HepG2 (cell line): ENCODE measurements around the gene PEX12. TPM values are rescaled to one million over a fixed set of nuclear protein-coding genes. Genes with fewer than 3 reads are reported as not detected.

Source experiments
- ATAC-seq: fragments of 200-7000 bp; cut with Tn5 transposase; 3 replicates; pipeline ENCODE4 v1.9.1; 2020; ENCODE audit warnings: mild to moderate bottlenecking, moderate library complexity
- BruUV-seq: library from RNA; stranded (reverse); fragments of 400-500 nt; replicated peaks from 2 replicates; lab custom pipeline; 2021; lab: Mats Ljungman, UMichigan
- CTCF ChIA-PET: fragments of 300-600 bp; formaldehyde crosslinking; extraction: SDS; loops from one replicate; lab custom pipeline; 2021; ENCODE audit warnings: low total read pairs, inconsistent platforms, low intra/inter-chr PET ratio; lab: Yijun Ruan, JAX
- POLR2A ChIA-PET: fragments of 350-600 bp; sonication (Branson Sonifier 250); formaldehyde crosslinking; loops from one replicate; lab custom pipeline; 2020; ENCODE audit warnings: antibody characterized with exemption, inconsistent platforms; lab: Yijun Ruan, JAX
- DNase-seq: peaks from one replicate; pipeline ENCODE4 v3.0.0-alpha.2; 2015; ENCODE audit warnings: low spot score
- FAIRE-seq: peaks from 3 replicates; lab custom pipeline; 2011; peaks lifted over from hg19 to GRCh38; lab: Jason Lieb, UNC
- H2AFZ ChIP-seq: one replicate; pipeline ENCODE4 v1.6.1; 2011; ENCODE audit warnings: low read length, inconsistent platforms
- H3K27ac ChIP-seq: fragments of 300-600 bp; 3 replicates; pipeline ENCODE4 v1.8.0; 2011; ENCODE audit warnings: mixed run types, mild to moderate bottlenecking, mixed read lengths, low read length, inconsistent platforms; ENCODE audit not compliant: insufficient read depth; ENCODE audit errors: extremely low read length
- H3K27me3 ChIP-seq, 2 experiments: fragments of 200-600 bp in 1 of 2; 2 replicates in 1 of 2; 3 replicates in 1 of 2; pipeline versions ENCODE4 v1.6.0 to v1.8.0; 2011; ENCODE audit warnings: low read length in 2 of 2, mild to moderate bottlenecking in 2 of 2, moderate library complexity in 2 of 2, inconsistent platforms in 1 of 2; ENCODE audit not compliant: insufficient read depth in 2 of 2, control insufficient read depth in 1 of 2
- H3K36me3 ChIP-seq, 2 experiments: fragments of 200-600 bp in 1 of 2; replicated peaks in 1 of 2; 2 replicates in 1 of 2; 3 replicates in 1 of 2; pipeline versions ENCODE4 v1.5.1 to v1.8.0; 2011; ENCODE audit warnings: low read length in 2 of 2, inconsistent platforms in 1 of 2; ENCODE audit not compliant: insufficient read depth in 2 of 2, control insufficient read depth in 1 of 2
- H3K4me1 ChIP-seq: 2 replicates; pipeline ENCODE4 v1.5.1; 2012; ENCODE audit warnings: low read length, inconsistent platforms; ENCODE audit not compliant: insufficient read depth
- H3K4me2 ChIP-seq: 2 replicates; pipeline ENCODE4 v1.6.0; 2011; ENCODE audit warnings: low read depth, low read length, inconsistent platforms
- H3K4me3 ChIP-seq, 3 experiments: fragments of 200-600 bp in 1 of 3; sonication (generic), shearing (Covaris generic) in 1 of 3; replicated peaks in 1 of 3; 2 replicates each; pipeline ENCODE4 v1.5.1; 2011 to 2016; ENCODE audit warnings: low read length in 3 of 3, inconsistent platforms in 2 of 3, low read depth in 2 of 3, mild to moderate bottlenecking in 2 of 3, control low read depth in 1 of 3, mixed read lengths in 1 of 3; ENCODE audit not compliant: insufficient read depth in 1 of 3
- H3K79me2 ChIP-seq: one replicate; pipeline ENCODE4 v1.6.1; 2011; ENCODE audit warnings: low read length, inconsistent platforms; ENCODE audit not compliant: insufficient read depth
- H3K9ac ChIP-seq: 2 replicates; pipeline ENCODE4 v1.6.0; 2011; ENCODE audit warnings: mild to moderate bottlenecking, low read depth, low read length, inconsistent platforms; ENCODE audit not compliant: insufficient read depth
- H3K9me3 ChIP-seq: 2 replicates; pipeline ENCODE4 v1.5.1; 2012; ENCODE audit warnings: mild to moderate bottlenecking, low read length
- H4K20me1 ChIP-seq: 2 replicates; pipeline ENCODE4 v1.6.0; 2011; ENCODE audit warnings: inconsistent platforms, mild to moderate bottlenecking, low read length, moderate library complexity; ENCODE audit not compliant: insufficient read depth
- CREB1 ChIP-seq, 2 experiments: fragments of 450-650 bp in 1 of 2; IDR thresholded peaks; 2 replicates each; pipeline ENCODE4 v1.6.1; 2016 to 2017; ENCODE audit warnings: control low read depth in 1 of 2, mild to moderate bottlenecking in 1 of 2, missing compliant biosample characterization in 1 of 2, missing genetic modification characterization in 1 of 2
- MED8 ChIP-seq: sonication (generic); formaldehyde crosslinking; IDR thresholded peaks from 2 replicates; pipeline ENCODE4 v1.8.1; 2023; ENCODE audit warnings: mild to moderate bottlenecking, missing genetic modification reagents; ENCODE audit not compliant: insufficient replicate concordance
- PLSCR1 ChIP-seq: sonication (generic); formaldehyde crosslinking; IDR thresholded peaks from 2 replicates; pipeline ENCODE4 v1.5.0; 2020; ENCODE audit warnings: missing genetic modification reagents, mild to moderate bottlenecking, borderline replicate concordance
- ZNF276 ChIP-seq: sonication (generic); formaldehyde crosslinking; IDR thresholded peaks from 2 replicates; pipeline ENCODE4 v1.4.0; 2020; ENCODE audit warnings: mild to moderate bottlenecking, low read depth, missing genetic modification reagents
- WGBS: methylation state at CpG from one replicate; pipeline ENCODE4 v1.1.6; 2017; ENCODE audit warnings: low lambda C conversion rate; 5-methylcytosine and 5-hydroxymethylcytosine counted together
- in situ Hi-C: cut with HindIII; loops from 2 replicates; pipeline ENCODE4 v1.10.0; 2017; ENCODE audit warnings: low pct_unique_long_range_greater_than_20kb; ENCODE audit not compliant: extremely low pct_ligation_motif_present
- intact Hi-C: fragments of 100-400 bp; cut with micrococcal nuclease; formaldehyde crosslinking; loops from one replicate; pipeline ENCODE4 v1.10.0; 2022; ENCODE audit not compliant: unreplicated experiment
- polyA plus RNA-seq, 8 experiments: library from polyadenylated mRNA; depleted of rRNA in 3 of 8; stranded (reverse) in 7 of 8; unstranded in 1 of 8; fragments of >200 nt; fragmentation: Illumina TruSeq in 4 of 8; extraction: Trizol in 4 of 8; gene quantifications; 2 replicates each; pipeline versions ENCODE4 v1.2.1 to v1.2.3, GENCODE V29; 2011 to 2016; ENCODE audit warnings: low read depth in 4 of 8, missing spikeins in 1 of 8, mixed read lengths in 1 of 8; ENCODE audit not compliant: insufficient read depth in 1 of 8
- total RNA-seq, 5 experiments: library from RNA; depleted of rRNA; stranded (reverse); fragments of >200 nt; fragmentation: Illumina TruSeq; extraction: Trizol; gene quantifications; 2 replicates each; pipeline ENCODE4 v1.2.3, GENCODE V29; 2016; ENCODE audit warnings: low read depth in 1 of 5

The PEX12 gene
- total and polyA plus RNA-seq, 2 of the 13 experiments (the other 11 are each of a cell fraction or from before 2014, with no cell fraction given) = 5.1 to 11.9 TPM

GRCh38 chr17:35548978-35549377 lies 29.4 kb downstream of the PEX12 start:
- ATAC-seq (no peak), FAIRE-seq (no peak), DNase-seq (no peak)
- Histone ChIP-seq H3K4me3 (no peak overlapping the region), H3K4me2 (no peak overlapping the region), H3K27ac (no peak overlapping the region), H3K79me2 (no peaks in the 10 kb centered on the region), H3K9me3 (no peaks in the 10 kb centered on the region), H3K4me1 (no peaks in the 10 kb centered on the region), H3K27me3 (peaks cover 1 to 6% of the 10 kb centered on the region in 2 experiments; a peak in 1 of 5 replicates), H2AFZ (no peak overlapping the region), H4K20me1 (no peaks in the 10 kb centered on the region), H3K9ac (no peak overlapping the region), H3K36me3 (no peaks in the 10 kb centered on the region)
- WGBS = 0% methylated on average over 1 of the region's 1 CpG
- ChIA-PET CTCF (no interaction called here), POLR2A (no interaction called here)
- BruUV-seq = no TSS peak
- TF ChIP-seq CREB1 (IDR thresholded peaks at IDR 0.05) (no peak), CREB1 (CRISPR knock-in tag; IDR thresholded peaks at IDR 0.05) (no peak)
- in situ Hi-C loops = loop anchor here (25.0 kb wide), 1 partner anchor 1137 kb away; no protein-coding TSS in a partner anchor
- intact Hi-C loops = no loop called here

GRCh38 chr17:35548208-35548810 lies 30.1 kb downstream of the PEX12 start:
- no peak for DNase-seq
- POLR2A ChIA-PET = no interaction called here
- Histone ChIP-seq H4K20me1 (no peaks in the 10 kb centered on the region), H3K9ac (no peak overlapping the region), H3K4me1 (no peaks in the 10 kb centered on the region), H3K9me3 (no peaks in the 10 kb centered on the region)
- in situ Hi-C loops (loop anchor here (25.0 kb wide), 1 partner anchor 1136 kb away; no protein-coding TSS in a partner anchor), intact Hi-C loops (no loop called here)
- no peak for TF ChIP-seq ZNF276
- no peak for TF ChIP-seq MED8 (CRISPR knock-in tag)
- TF ChIP-seq PLSCR1 (CRISPR knock-in tag) = no peak
- TF ChIP-seq, all 625 proteins: peak for 0
- no peak for ATAC-seq
- 3% methylated on average over 8 of the region's 8 CpGs for WGBS
- FAIRE-seq = no peak
- Histone ChIP-seq H3K4me2 (no peak overlapping the region), H3K4me3 (no peak overlapping the region), H3K36me3 (no peaks in the 10 kb centered on the region), H3K27ac (no peak overlapping the region), H3K79me2 (no peaks in the 10 kb centered on the region), H2AFZ (no peak overlapping the region), H3K27me3 (peaks cover 0 to 6% of the 10 kb centered on the region in 2 experiments; a peak in 1 of 5 replicates)
- BruUV-seq = no TSS peak
- CTCF ChIA-PET = no interaction called here
